Measurements from ENCODE around the gene SUGP2. TPM values are rescaled to one million over a fixed set of nuclear protein-coding genes. Genes with fewer than 3 reads are reported as not detected.

SUGP2 gene
- total RNA-seq, 1 experiment from 2014 or later, result 77.2 TPM

GRCh38 chr19:19056636-19057275 is 23.4 kb upstream of the SUGP2 start:
- TF ChIP-seq, protein P1, sequence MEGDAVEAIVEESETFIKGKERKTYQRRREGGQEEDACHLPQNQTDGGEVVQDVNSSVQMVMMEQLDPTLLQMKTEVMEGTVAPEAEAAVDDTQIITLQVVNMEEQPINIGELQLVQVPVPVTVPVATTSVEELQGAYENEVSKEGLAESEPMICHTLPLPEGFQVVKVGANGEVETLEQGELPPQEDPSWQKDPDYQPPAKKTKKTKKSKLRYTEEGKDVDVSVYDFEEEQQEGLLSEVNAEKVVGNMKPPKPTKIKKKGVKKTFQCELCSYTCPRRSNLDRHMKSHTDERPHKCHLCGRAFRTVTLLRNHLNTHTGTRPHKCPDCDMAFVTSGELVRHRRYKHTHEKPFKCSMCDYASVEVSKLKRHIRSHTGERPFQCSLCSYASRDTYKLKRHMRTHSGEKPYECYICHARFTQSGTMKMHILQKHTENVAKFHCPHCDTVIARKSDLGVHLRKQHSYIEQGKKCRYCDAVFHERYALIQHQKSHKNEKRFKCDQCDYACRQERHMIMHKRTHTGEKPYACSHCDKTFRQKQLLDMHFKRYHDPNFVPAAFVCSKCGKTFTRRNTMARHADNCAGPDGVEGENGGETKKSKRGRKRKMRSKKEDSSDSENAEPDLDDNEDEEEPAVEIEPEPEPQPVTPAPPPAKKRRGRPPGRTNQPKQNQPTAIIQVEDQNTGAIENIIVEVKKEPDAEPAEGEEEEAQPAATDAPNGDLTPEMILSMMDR (IDR thresholded peaks at IDR 0.05; ENCODE audit: unreplicated experiment), result no peak
- intact Hi-C loops (cut with micrococcal nuclease; ENCODE audit: unreplicated experiment), result no loop called here
- DNase-seq, result no peak
- no peaks in the 10 kb centered on the region for H3K4me1 Mint-ChIP-seq (ENCODE audit: low read depth, unreplicated experiment)
- H3K9me3 Mint-ChIP-seq (ENCODE audit: low read depth, unreplicated experiment), result no peaks in the 10 kb centered on the region
- H3K27me3 Mint-ChIP-seq (ENCODE audit: unreplicated experiment), result no peaks in the 10 kb centered on the region
- no TSS peak for BruUV-seq (replicated peaks)
- CTCF ChIA-PET, result no interaction called here
- H3K4me3 Mint-ChIP-seq (ENCODE audit: low read depth, unreplicated experiment), result no peak overlapping the region
- H3K27ac Mint-ChIP-seq (ENCODE audit: unreplicated experiment), result no peak overlapping the region
- peaks cover 10% of the 10 kb centered on the region for H3K36me3 Mint-ChIP-seq (ENCODE audit: insufficient read depth, unreplicated experiment)

GRCh38 chr19:19055701-19056100 is 22.4 kb upstream of the SUGP2 start:
- H3K4me3 Mint-ChIP-seq (ENCODE audit: low read depth, unreplicated experiment), result no peak overlapping the region
- CTCF ChIA-PET, result no interaction called here
- intact Hi-C loops (cut with micrococcal nuclease; ENCODE audit: unreplicated experiment), result loop anchor here (2.0 kb wide), 1 partner anchor 83 kb away; the partner anchor contains the start of gene TMEM161A
- H3K4me1 Mint-ChIP-seq (ENCODE audit: low read depth, unreplicated experiment), result no peaks in the 10 kb centered on the region
- DNase-seq, result no peak
- no TSS peak for BruUV-seq (replicated peaks)
- peaks cover 15% of the 10 kb centered on the region for H3K36me3 Mint-ChIP-seq (ENCODE audit: insufficient read depth, unreplicated experiment)
- no peaks in the 10 kb centered on the region for H3K9me3 Mint-ChIP-seq (ENCODE audit: low read depth, unreplicated experiment)
- no peaks in the 10 kb centered on the region for H3K27me3 Mint-ChIP-seq (ENCODE audit: unreplicated experiment)
- H3K27ac Mint-ChIP-seq (ENCODE audit: unreplicated experiment), result no peak overlapping the region
- TF ChIP-seq, protein P1 (IDR thresholded peaks at IDR 0.05; ENCODE audit: unreplicated experiment), result no peak

DNA sequence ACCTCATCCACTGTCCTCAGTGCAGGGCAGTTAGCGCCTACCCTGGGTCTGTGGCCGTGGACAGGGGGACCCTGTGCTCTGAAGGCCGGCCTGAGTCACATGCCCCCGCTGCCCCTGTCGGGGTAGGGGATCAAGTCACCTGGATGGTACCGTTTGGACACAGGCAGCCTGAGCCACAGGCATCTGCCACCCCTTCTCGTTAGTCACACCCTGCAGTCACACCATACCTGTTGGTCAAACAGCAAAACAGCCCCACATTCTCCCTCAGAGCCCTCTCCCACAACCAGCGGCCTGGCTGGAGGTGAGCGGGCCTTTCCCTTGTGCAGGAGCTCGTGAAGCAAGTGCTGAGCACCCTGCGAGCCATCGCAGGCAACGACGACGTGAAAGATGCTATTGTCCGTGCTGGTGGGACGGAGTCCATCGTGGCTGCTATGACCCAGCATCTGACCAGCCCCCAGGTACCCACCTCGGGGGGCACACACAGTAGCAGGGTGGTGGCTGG is 21.7 kb upstream of the SUGP2 start:
- H3K27me3 Mint-ChIP-seq (ENCODE audit: unreplicated experiment), result no peaks in the 10 kb centered on the region
- TF ChIP-seq, protein P1 (IDR thresholded peaks at IDR 0.05; ENCODE audit: unreplicated experiment), result no peak
- H3K4me3 Mint-ChIP-seq (ENCODE audit: low read depth, unreplicated experiment), result no peak overlapping the region
- H3K4me1 Mint-ChIP-seq (ENCODE audit: low read depth, unreplicated experiment), result no peaks in the 10 kb centered on the region
- intact Hi-C loops (cut with micrococcal nuclease; ENCODE audit: unreplicated experiment), result loop anchor here (2.0 kb wide), 1 partner anchor 84 kb away; the partner anchor contains the start of gene TMEM161A
- H3K27ac Mint-ChIP-seq (ENCODE audit: unreplicated experiment), result no peak overlapping the region
- H3K9me3 Mint-ChIP-seq (ENCODE audit: low read depth, unreplicated experiment), result no peaks in the 10 kb centered on the region
- DNase-seq, result no peak
- BruUV-seq (replicated peaks), result no TSS peak
- CTCF ChIA-PET, result interaction anchor here (1.1 kb wide), 1 partner anchor 8 kb away, joined by 4 read pairs; no protein-coding TSS in a partner anchor
- H3K36me3 Mint-ChIP-seq (ENCODE audit: insufficient read depth, unreplicated experiment), result peaks cover 15% of the 10 kb centered on the region

- TF ChIP-seq, protein P1 (IDR thresholded peaks at IDR 0.05; ENCODE audit: unreplicated experiment), result no peak
- Mint-ChIP-seq H3K4me3 (ENCODE audit: low read depth, unreplicated experiment) (no peak overlapping the region), H3K4me1 (ENCODE audit: low read depth, unreplicated experiment) (no peaks in the 10 kb centered on the region), H3K27ac (ENCODE audit: unreplicated experiment) (no peak overlapping the region), H3K9me3 (ENCODE audit: low read depth, unreplicated experiment) (no peaks in the 10 kb centered on the region), H3K36me3 (ENCODE audit: insufficient read depth, unreplicated experiment) (peaks cover 9% of the 10 kb centered on the region), H3K27me3 (ENCODE audit: unreplicated experiment) (no peaks in the 10 kb centered on the region)
- CTCF ChIA-PET, result interaction anchor here (1.1 kb wide), 1 partner anchor 9 kb away, joined by 4 read pairs; no protein-coding TSS in a partner anchor
- BruUV-seq (replicated peaks), result no TSS peak
- intact Hi-C loops (cut with micrococcal nuclease; ENCODE audit: unreplicated experiment), result loop anchor here (2.0 kb wide), 1 partner anchor 84 kb away; the partner anchor contains the start of gene TMEM161A
- DNase-seq, result no peak
Measured at GRCh38 chr19:19054315-19054938, 21.1 kb upstream of the SUGP2 start.
